Medulla oblongata (tissue), 1 donor: Measurements from ENCODE around the gene MYO7B.
A peak's percentile ranks its signal among the peaks of the same experiment; 100 is the strongest.
"Not testable (repeated sequence)": the region's sequence is repeated elsewhere in the genome, so short reads cannot be mapped to it uniquely, and the experiment has no call there.

Experiments
- DNase-seq: peaks from one replicate; pipeline ENCODE4 v3.0.0-alpha.2; 2015; ENCODE audit errors: extremely low spot score

The MYO7B gene

GRCh38 chr2:127551221-127551930, 15.9 kb downstream of the MYO7B start:
- DNase-seq, result no peak

DNA sequence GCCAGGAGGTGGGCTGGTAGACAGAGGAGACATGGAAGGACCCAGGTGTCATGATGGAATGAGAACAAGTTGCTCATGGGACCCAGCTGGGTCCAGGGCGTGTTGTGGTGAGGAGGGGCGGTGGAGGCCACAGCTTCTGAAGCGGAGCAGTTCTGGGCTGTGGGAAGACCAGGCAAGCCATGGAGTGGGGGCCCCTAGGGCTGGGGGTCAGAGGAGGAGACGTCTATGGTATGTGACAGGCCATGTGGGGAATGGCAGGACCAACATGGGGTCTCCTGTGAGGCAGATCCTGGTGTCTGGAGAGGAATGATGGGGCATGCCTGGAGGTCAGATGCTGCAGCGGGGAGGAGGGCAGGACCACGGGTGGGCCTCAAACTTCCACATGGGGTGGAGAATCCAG, 16.9 kb downstream of the MYO7B start:
- no peak for DNase-seq

GRCh38 chr2:127552846-127553245, 17.4 kb downstream of the MYO7B start:
- DNase-seq, result no peak

DNA sequence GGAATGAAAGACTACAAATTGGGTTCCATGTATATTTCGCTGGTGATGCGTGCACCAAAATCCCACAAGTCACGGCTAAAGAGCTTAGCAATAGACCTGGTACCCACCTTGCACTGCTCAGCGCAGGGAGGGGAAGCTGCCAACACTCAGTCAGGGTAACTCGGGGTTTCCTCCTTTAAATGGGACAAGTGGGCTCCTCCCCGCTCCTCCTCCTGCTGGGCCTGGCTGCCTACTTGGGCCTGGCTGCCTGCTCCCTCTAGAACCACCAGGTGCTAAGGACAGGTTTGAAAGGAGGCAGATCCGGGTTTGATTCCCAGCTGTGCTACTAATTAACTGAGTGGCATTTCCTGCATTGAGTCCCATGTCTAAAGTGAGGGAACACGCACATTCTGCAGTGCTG, 23.4 kb downstream of the MYO7B start:
- no peak for DNase-seq

GRCh38 chr2:127559454-127559853, 24.0 kb downstream of the MYO7B start:
- no peak for DNase-seq

GRCh38 chr2:127560201-127560930, 24.9 kb downstream of the MYO7B start:
- DNase-seq, result peak; percentile 6

- DNase-seq, result peak; percentile 69
Measured at GRCh38 chr2:127560931-127561280, 25.4 kb downstream of the MYO7B start.

GRCh38 chr2:127561371-127561770, 25.9 kb downstream of the MYO7B start:
- no peak for DNase-seq

DNA sequence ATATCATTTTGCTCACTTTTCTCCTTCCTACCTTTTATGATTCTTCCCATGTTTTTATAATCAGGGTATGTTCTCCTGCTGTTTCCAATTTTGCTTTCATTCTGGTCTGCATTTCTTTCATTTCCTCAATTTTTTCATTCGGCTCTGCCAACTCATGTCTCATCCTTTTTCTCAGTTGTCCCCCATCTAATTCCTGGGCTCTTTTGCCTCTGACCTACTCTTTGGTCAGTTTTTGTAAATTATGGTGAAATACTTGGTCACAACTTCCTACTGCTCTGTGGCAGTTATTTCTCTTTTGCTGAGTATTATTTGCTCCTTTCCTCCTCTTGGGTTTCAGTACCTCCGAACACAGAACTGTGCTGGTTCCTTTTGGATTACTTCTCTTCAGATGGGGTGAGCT, 27.5 kb downstream of the MYO7B start:
- DNase-seq, result no peak

- DNase-seq, result no peak
Measured at GRCh38 chr2:127563458-127564428, 28.3 kb downstream of the MYO7B start.

- no peak for DNase-seq
Measured at GRCh38 chr2:127564429-127565260, 29.2 kb downstream of the MYO7B start.

DNA sequence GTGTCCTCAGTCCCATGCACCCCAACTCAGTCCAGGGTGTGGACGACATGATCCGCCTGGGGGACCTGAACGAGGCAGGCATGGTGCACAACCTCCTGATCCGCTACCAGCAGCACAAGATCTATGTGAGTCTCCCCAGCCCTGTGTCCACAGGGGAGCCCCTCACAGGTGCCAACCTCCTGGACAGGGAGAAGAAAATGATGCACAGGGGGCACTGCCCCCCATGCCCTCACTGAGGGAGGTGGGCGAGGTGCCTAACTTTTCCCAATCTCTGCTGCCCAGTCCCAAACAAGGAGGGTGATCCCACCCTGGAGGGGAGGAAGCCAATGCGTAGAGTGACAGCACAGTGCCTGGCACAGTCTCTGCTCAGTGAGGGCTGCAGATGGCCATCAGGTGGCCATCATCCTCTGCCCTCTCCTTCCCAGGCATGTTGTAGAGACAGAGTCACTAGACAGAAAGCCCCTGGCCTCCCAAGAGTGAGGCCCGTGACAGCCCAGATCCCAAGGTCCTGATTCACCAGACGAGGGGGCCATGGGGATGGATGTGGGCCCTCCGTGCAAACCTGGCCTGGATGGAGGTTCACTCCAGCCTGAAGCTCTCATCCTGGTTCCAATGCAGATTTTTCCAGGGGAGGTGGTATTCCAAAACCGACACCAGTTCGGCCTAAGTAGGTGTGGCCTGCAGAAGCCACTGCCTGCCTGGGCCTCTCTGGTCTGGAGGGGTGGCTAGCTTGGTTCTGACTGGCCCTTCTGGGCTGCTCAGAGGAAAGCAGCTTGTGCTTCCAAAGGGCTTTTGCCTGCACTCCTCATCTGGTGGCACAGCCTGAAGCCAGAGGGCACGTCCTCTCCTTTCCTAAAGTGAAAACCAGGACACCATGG, 30.0 kb downstream of the MYO7B start:
- no peak for DNase-seq

DNA sequence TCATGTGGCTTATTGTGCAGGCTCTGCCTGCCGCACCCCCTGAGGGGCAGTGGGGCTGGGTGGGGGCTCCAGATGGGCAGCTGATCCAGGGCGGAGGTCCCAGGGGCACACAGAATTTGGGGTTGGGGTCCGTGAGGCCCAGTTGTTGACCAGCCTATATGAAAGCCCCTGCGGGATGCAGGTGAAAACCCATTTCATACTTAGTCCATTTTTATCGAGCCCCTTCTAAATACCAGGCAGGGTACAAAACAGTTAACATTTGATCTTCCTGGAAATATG, 30.6 kb downstream of the MYO7B start:
- no peak for DNase-seq

DNA sequence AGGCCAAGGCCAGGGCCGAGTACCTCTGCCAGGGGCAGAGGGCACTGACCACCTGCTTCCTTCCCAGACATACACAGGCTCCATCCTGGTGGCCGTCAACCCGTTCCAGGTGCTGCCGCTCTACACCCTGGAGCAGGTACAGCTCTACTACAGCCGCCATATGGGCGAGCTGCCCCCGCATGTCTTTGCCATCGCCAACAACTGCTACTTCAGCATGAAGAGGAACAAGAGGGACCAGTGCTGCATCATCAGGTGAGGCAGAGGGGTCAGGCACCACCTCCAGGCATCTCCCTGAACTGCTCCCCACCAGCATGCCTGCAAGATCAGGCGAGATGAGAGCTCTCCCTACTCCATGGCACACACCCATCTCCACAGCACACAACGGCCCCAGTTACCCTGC, 31.1 kb downstream of the MYO7B start:
- no peak for DNase-seq

GRCh38 chr2:127567351-127567854, 31.9 kb downstream of the MYO7B start:
- DNase-seq, result no peak

DNA sequence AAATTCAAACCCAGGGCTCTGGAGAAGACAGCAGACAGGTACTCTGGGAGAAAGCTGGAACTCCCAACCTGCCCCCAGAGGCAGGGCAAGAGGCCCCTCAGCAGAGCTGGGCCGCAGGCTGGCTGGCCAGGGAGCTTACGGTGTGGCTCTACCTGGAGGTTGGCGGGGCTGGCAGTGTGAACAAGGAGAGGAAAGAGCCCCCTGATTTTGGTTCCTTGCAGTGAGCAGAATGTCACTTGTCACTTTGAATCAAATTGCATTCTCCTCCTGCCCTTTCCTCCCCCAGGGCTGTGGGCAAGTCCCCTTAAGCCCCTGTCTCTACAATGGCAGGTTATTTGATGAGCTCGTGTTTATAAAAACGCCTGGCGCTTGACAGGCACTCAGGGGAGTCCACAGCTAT, 32.6 kb downstream of the MYO7B start:
- no peak for DNase-seq

DNA sequence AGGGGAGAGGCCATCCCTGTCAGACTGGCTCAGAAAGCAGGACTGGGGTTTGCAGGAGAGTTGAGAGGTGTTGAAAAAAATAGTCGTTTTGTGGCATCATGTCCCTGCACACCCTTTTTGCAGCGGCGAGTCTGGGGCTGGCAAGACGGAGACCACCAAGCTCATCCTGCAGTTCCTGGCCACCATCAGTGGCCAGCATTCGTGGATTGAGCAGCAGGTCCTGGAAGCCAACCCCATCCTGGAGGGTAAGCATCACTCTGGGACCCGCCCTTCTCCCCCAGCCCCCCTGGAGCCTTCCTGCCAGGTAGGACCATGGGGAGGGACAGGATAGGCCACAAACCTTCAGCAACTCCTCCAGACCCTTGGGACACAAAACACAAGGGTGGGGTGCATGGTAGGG, 34.2 kb downstream of the MYO7B start:
- DNase-seq, result no peak

GRCh38 chr2:127570282-127571250, 35.1 kb downstream of the MYO7B start:
- DNase-seq, result peak; percentile 44

GRCh38 chr2:127572352-127572751, 36.9 kb downstream of the MYO7B start:
- DNase-seq, result not testable (repeated sequence)
